ENCODE data around the gene SUSD1.

DNA sequence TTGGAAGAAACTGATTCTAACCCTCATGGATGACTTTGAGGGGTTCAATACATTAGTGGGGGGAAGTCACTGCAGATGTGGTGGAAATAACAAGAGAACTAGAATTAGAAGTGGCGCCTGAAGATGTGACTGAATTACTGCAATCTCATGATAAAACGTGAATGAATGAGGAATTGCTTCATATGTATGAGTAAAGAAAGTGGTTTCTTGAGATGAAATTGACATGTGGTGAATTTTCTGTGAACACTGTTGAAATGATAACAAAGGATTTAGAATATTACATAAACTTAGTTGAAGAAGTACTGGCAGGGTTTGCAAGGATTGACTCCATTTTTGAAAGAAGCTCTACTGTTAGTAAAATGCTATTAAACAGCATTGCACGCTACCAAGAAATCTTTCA lies 165.4 kb downstream of the SUSD1 start:
- TF ChIP-seq, protein P1, sequence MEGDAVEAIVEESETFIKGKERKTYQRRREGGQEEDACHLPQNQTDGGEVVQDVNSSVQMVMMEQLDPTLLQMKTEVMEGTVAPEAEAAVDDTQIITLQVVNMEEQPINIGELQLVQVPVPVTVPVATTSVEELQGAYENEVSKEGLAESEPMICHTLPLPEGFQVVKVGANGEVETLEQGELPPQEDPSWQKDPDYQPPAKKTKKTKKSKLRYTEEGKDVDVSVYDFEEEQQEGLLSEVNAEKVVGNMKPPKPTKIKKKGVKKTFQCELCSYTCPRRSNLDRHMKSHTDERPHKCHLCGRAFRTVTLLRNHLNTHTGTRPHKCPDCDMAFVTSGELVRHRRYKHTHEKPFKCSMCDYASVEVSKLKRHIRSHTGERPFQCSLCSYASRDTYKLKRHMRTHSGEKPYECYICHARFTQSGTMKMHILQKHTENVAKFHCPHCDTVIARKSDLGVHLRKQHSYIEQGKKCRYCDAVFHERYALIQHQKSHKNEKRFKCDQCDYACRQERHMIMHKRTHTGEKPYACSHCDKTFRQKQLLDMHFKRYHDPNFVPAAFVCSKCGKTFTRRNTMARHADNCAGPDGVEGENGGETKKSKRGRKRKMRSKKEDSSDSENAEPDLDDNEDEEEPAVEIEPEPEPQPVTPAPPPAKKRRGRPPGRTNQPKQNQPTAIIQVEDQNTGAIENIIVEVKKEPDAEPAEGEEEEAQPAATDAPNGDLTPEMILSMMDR (IDR thresholded peaks at IDR 0.05): no peak
- no peak for TF ChIP-seq POLR2A (IDR thresholded peaks at IDR 0.05)
- no peak for TF ChIP-seq POLR2AphosphoS5 (IDR thresholded peaks at IDR 0.05)
